LNCaP clone FGC (cell line): Measurements from ENCODE around the gene XRCC1.

Source experiments
- DNase-seq: peaks from one replicate; pipeline ENCODE4 v3.0.0-alpha.2; 2011; ENCODE audit warnings: low read depth
- H3K4me3 ChIP-seq: 2 replicates; pipeline ENCODE4 v1.5.1; 2011; ENCODE audit warnings: mild to moderate bottlenecking, low read depth, low read length, control low read depth
- TF ChIP-seq, protein P1 (sequence below): IDR thresholded peaks from 2 replicates; pipeline ENCODE4 v1.5.1; 2012; ENCODE audit warnings: mild to moderate bottlenecking; ENCODE audit not compliant: control insufficient read depth, insufficient read depth; ENCODE audit errors: extremely low read depth

Gene XRCC1

DNA sequence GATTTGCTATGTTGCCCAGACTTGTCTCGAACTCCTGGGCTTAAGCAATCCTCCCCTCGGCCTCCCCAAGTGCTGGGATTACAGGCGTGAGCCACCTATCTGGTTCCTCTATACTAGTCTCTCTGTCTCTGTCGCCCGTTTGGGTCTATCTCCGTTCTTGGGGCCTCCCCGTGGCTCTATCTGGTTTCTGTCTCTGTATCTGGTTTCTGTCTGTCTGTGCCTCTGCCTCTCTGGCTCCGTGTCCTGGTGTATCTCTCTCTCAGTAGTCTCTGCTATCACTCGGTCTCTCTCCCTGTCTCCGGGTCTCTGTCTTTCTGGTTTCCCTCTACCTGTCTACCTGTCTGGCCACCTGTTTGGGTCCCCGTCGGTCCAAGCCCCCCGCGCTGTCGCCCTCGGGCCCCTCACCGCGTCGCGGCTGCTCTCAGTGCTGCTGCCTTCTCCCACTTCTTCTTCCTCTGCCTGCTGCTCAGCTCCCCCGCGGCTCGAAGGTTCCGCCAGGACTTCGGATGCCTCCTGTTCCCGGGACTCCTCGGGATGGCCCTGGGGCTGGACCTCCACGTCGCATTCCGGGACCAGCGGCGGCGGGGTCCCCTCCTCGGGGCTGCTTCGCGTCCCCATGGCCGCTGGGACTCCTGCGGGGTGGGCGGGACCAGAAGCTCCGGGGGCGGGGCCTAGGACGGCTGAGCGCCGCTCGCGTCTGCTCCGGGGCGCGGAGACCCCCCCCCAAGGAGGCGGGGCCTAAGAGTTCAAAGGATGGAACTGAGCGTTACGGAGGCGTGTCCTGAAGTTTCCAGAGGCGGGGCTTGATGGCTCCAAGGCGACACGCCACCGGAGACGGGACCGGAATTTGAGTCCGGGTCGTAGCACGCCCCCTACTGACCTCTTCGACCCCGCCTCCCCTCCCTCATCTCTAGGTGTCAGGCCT, 71.6 kb downstream of the XRCC1 start:
- peak overlapping the region; percentile 67 for H3K4me3 ChIP-seq
- peak; percentile 34 for DNase-seq
- TF ChIP-seq, protein P1, sequence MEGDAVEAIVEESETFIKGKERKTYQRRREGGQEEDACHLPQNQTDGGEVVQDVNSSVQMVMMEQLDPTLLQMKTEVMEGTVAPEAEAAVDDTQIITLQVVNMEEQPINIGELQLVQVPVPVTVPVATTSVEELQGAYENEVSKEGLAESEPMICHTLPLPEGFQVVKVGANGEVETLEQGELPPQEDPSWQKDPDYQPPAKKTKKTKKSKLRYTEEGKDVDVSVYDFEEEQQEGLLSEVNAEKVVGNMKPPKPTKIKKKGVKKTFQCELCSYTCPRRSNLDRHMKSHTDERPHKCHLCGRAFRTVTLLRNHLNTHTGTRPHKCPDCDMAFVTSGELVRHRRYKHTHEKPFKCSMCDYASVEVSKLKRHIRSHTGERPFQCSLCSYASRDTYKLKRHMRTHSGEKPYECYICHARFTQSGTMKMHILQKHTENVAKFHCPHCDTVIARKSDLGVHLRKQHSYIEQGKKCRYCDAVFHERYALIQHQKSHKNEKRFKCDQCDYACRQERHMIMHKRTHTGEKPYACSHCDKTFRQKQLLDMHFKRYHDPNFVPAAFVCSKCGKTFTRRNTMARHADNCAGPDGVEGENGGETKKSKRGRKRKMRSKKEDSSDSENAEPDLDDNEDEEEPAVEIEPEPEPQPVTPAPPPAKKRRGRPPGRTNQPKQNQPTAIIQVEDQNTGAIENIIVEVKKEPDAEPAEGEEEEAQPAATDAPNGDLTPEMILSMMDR = 0 out of 2 replicates have a peak, but pooled peaks have one; percentile 8

DNA sequence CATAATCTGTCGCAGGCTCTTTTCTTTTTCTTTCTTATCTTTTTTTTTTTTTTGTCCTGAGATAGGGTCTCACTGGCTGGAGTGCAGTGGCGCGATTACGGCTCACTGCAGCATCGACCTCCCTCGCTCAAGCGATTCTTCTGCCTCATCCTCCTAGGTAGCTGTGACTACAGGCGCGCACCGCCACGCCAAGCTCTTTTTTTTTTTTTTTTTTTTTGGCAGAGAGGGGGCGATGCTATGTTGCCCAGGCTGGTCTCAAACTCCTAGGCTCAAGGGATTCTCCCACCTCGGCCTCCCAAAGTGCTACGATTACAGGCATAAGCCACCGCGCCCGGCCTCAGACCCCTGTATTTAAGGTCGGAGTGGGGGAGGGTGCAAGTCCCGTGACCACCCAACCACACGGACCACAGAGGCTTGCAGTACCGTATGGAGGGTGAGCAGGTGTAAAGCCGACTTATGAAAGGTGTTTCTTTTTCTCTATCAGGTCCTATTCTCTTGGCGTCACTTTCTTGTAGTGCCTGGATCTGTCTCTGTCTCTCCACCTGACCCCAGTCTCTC, 72.8 kb downstream of the XRCC1 start:
- no peak overlapping the region for H3K4me3 ChIP-seq
- TF ChIP-seq, protein P1 = no peak
- no peak for DNase-seq

DNA sequence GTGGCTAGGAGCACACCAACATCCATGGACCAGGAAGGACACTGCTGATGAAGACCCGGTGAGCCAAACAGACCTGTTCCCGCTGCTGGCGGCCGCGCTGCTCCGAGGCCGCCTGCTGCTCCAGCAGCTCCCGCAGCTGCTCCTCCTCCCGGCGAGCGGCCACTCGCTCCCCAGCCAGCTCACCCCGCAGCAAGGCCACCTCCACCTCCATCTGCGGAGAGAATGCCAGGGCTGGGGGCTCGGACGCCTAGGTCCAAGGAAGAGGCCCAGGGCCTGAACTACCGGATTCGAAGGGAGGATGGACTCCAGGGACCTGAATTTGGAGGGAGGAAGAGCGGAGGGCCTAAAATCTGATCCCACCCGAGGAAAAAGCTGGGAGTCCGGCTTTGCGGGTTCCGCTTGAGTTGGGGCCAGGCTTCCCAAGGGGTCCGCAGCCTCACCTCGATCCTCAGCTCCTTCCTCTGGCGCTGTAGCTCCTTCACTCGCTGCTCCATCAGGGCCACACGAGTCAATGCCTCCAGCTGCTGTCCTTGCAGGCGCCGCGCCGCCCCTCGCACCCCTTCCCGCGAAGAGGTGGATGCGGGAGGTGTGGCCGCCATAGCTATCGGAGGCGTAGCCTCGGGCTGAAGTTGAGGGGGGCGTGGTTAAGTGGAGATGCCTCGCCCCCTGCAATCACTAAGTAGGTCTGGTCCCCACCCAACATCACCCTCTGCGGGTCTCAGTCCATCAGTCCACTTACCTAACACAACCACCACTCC, 73.5 kb downstream of the XRCC1 start:
- DNase-seq = no peak
- TF ChIP-seq, protein P1 = no peak
- no peak overlapping the region for H3K4me3 ChIP-seq

DNA sequence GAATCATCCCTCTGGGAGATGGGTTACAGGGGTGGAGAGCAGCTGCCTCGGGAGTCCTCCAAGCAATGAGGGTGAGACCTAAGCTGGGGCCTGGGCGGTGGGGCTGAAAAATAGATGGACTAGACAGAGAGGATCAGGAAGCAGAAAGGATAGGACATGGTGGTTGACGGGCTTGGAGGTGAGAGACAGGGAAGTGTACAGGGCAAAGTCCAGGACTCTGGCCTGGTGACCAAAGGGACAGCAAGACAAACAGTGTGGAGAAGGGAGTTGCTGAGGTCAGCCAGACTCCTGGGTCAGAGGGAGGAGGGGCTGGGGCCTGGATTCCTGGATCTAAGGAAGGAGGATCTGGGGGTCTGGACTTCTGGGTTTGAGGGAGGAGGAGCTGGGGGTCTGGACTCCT, 76.3 kb downstream of the XRCC1 start:
- H3K4me3 ChIP-seq = no peak overlapping the region
- DNase-seq = no peak
- TF ChIP-seq, protein P1 = no peak

DNA sequence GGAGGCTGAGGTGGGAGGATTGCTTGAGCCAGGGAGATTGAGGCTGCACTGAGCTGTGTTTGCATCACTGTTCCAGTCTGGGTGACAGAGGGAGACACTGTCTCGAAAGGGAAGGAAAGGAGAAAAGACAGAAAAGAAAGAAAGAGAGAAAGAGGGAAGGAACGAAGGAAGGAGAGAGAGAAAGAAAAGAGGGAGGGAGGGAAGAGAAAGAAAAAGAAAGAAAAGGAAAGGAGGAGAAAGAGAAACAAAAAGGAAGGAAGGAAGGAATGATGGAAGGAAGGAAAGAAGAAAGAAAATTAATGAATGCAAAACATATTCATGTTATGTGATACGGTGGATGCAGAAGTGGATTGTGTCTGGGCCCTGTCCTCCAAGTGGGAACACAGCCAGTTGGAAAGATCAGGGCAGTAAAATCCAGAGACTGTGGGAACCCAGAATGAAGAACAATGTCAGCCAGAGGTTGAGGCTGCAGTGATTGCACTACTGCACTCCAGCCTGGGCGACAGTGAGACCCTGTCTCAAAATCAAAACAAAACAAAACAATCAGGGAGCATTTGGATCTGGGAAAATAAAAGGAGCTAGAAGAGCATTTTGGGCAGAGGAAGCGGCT, 77.0 kb downstream of the XRCC1 start:
- DNase-seq = no peak
- TF ChIP-seq, protein P1 = no peak
- no peak overlapping the region for H3K4me3 ChIP-seq

DNA sequence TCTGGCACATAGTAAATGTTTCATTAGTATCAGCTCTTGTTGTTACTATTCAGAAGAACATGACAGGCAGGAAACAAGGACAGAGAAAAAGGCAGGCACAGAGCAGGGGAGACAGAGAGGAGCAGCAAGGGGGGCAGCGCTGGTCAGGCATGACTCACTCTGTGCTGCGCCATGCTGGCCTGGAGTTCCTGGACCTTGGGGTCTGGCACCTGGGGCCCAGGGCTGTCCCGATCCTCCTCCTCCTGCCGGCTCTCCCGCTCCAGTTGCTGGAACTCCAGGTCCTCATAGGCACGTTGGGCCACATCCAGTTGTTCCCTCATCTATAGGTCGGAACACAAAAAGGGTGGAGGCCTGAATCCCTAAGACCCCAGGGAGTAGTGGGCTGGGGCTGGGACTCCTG, 78.4 kb downstream of the XRCC1 start:
- H3K4me3 ChIP-seq = no peak overlapping the region
- TF ChIP-seq, protein P1 = no peak
- no peak for DNase-seq
